H9 (cell line): Measurements from ENCODE around the gene CEP85L. TPM values are rescaled to one million over a fixed set of nuclear protein-coding genes. Genes with fewer than 3 reads are reported as not detected.

Experiments used
- DNase-seq: peaks from one replicate; pipeline ENCODE4 v3.0.0-alpha.2; 2017
- H2AFZ ChIP-seq: one replicate; pipeline ENCODE4 v1.6.1; 2013; ENCODE audit warnings: mild to moderate bottlenecking, low read length, control low read depth, moderate library complexity
- H2AK5ac ChIP-seq: 2 replicates; pipeline ENCODE4 v1.6.1; 2013; ENCODE audit warnings: low read length, control low read depth, mixed read lengths; ENCODE audit not compliant: insufficient read length
- H2BK120ac ChIP-seq: one replicate; pipeline ENCODE4 v1.6.1; 2013; ENCODE audit warnings: low read depth, mild to moderate bottlenecking, low read length, control low read depth, inconsistent platforms; ENCODE audit not compliant: poor library complexity, severe bottlenecking
- H2BK12ac ChIP-seq: 2 replicates; pipeline ENCODE4 v1.6.1; 2013; ENCODE audit warnings: low read length, control low read depth, mixed read lengths, low read depth; ENCODE audit not compliant: insufficient read length
- H2BK15ac ChIP-seq: 2 replicates; pipeline ENCODE4 v1.6.1; 2013; ENCODE audit warnings: low read depth, low read length, control low read depth
- H2BK20ac ChIP-seq: one replicate; pipeline ENCODE4 v1.6.1; 2013; ENCODE audit warnings: low read depth, mild to moderate bottlenecking, low read length, control low read depth, inconsistent platforms; ENCODE audit not compliant: poor library complexity, severe bottlenecking
- H2BK5ac ChIP-seq: 2 replicates; pipeline ENCODE4 v1.6.1; 2013; ENCODE audit warnings: low read length, control low read depth, mixed read lengths; ENCODE audit not compliant: insufficient read length
- H3K14ac ChIP-seq: 2 replicates; pipeline ENCODE4 v1.6.1; 2013; ENCODE audit warnings: low read length, control low read depth; ENCODE audit not compliant: insufficient read depth
- H3K18ac ChIP-seq: 2 replicates; pipeline ENCODE4 v1.6.1; 2013; ENCODE audit warnings: low read depth, mild to moderate bottlenecking, mixed read lengths, low read length, control low read depth; ENCODE audit not compliant: insufficient read length
- H3K23ac ChIP-seq: 2 replicates; pipeline ENCODE4 v1.6.1; 2013; ENCODE audit warnings: low read length, control low read depth, mixed read lengths, low read depth; ENCODE audit not compliant: insufficient read length
- H3K23me2 ChIP-seq: 2 replicates; pipeline ENCODE4 v1.6.1; 2013; ENCODE audit warnings: low read depth, mild to moderate bottlenecking, mixed read lengths, low read length, control low read depth; ENCODE audit not compliant: insufficient read length, poor library complexity, severe bottlenecking
- H3K27ac ChIP-seq: 2 replicates; pipeline ENCODE4 v1.5.1; 2013; ENCODE audit warnings: low read length, control low read depth, mixed read lengths, low read depth; ENCODE audit not compliant: insufficient read length
- H3K27me3 ChIP-seq: 2 replicates; pipeline ENCODE4 v1.6.1; 2013; ENCODE audit warnings: low read length, control low read depth, inconsistent platforms; ENCODE audit not compliant: insufficient read depth
- H3K4ac ChIP-seq: 2 replicates; pipeline ENCODE4 v1.6.1; 2013; ENCODE audit warnings: low read depth, mild to moderate bottlenecking, control low read depth, inconsistent platforms, low read length, moderate library complexity
- H3K4me1 ChIP-seq: 2 replicates; pipeline ENCODE4 v1.6.1; 2013; ENCODE audit warnings: low read length, control low read depth, inconsistent platforms; ENCODE audit not compliant: insufficient read depth
- H3K4me2 ChIP-seq: 2 replicates; pipeline ENCODE4 v1.6.1; 2013; ENCODE audit warnings: low read length, control low read depth, mixed read lengths; ENCODE audit not compliant: insufficient read length, insufficient read depth
- H3K56ac ChIP-seq: 2 replicates; pipeline ENCODE4 v1.6.1; 2013; ENCODE audit warnings: low read depth, mild to moderate bottlenecking, mixed read lengths, low read length, control low read depth; ENCODE audit not compliant: insufficient read length
- H3K79me1 ChIP-seq: 2 replicates; pipeline ENCODE4 v1.6.1; 2013; ENCODE audit warnings: low read depth, mild to moderate bottlenecking, moderate library complexity, low read length, control low read depth, inconsistent platforms; ENCODE audit not compliant: insufficient read depth, poor library complexity, severe bottlenecking
- H3K79me2 ChIP-seq: 2 replicates; pipeline ENCODE4 v1.6.1; 2013; ENCODE audit warnings: low read length, control low read depth, inconsistent platforms; ENCODE audit not compliant: insufficient read depth
- H3K9ac ChIP-seq: 2 replicates; pipeline ENCODE4 v1.6.1; 2013; ENCODE audit warnings: low read length, control low read depth, mixed read lengths; ENCODE audit not compliant: insufficient read length; ENCODE audit errors: extremely low read depth
- H3K9me3 ChIP-seq: one replicate; pipeline ENCODE4 v1.6.1; 2013; ENCODE audit warnings: low read depth, low read length, inconsistent platforms; ENCODE audit not compliant: control insufficient read depth
- H3T11ph ChIP-seq: one replicate; pipeline ENCODE4 v1.6.1; 2013; ENCODE audit warnings: mild to moderate bottlenecking, low read length, control low read depth, inconsistent platforms
- H4K20me1 ChIP-seq: one replicate; pipeline ENCODE4 v1.6.1; 2013; ENCODE audit not compliant: control insufficient read depth, insufficient read length, insufficient read depth
- H4K5ac ChIP-seq: 2 replicates; pipeline ENCODE4 v1.6.1; 2013; ENCODE audit warnings: low read depth, mild to moderate bottlenecking, mixed read lengths, low read length, control low read depth; ENCODE audit not compliant: insufficient read length
- H4K8ac ChIP-seq: replicated peaks from 2 replicates; pipeline ENCODE4 v1.6.1; 2013; ENCODE audit warnings: low read length, control low read depth, mixed read lengths, low read depth; ENCODE audit not compliant: insufficient read length
- H4K91ac ChIP-seq: 2 replicates; pipeline ENCODE4 v1.6.1; 2013; ENCODE audit warnings: low read depth, mild to moderate bottlenecking, moderate library complexity, mixed read lengths, low read length, control low read depth; ENCODE audit not compliant: insufficient read length
- H3K27ac Mint-ChIP-seq, 3 experiments: 2 replicates in 2 of 3; 3 replicates in 1 of 3; pipeline ENCODE4 v1.8.0; 2020 to 2021; ENCODE audit warnings: mixed read lengths in 3 of 3, mild to moderate bottlenecking in 1 of 3, moderate library complexity in 1 of 3
- H3K27me3 Mint-ChIP-seq: 2 replicates; pipeline ENCODE4 v1.8.0; 2021; ENCODE audit warnings: low read depth, mild to moderate bottlenecking, moderate library complexity, mixed read lengths
- H3K36me3 Mint-ChIP-seq, 3 experiments: 2 replicates in 2 of 3; 3 replicates in 1 of 3; pipeline ENCODE4 v1.8.0; 2020 to 2021; ENCODE audit warnings: low read depth in 3 of 3, mixed read lengths in 3 of 3; ENCODE audit not compliant: insufficient read depth in 1 of 3
- H3K4me1 Mint-ChIP-seq, 2 experiments: 2 replicates each; pipeline ENCODE4 v1.8.0; 2020; ENCODE audit warnings: mixed read lengths in 2 of 2
- H3K4me3 Mint-ChIP-seq, 2 experiments: 2 replicates in 1 of 2; 3 replicates in 1 of 2; pipeline ENCODE4 v1.8.0; 2020 to 2021; ENCODE audit warnings: mild to moderate bottlenecking in 2 of 2, mixed read lengths in 2 of 2, moderate library complexity in 1 of 2
- H3K9me3 Mint-ChIP-seq, 2 experiments: 2 replicates in 1 of 2; 3 replicates in 1 of 2; pipeline ENCODE4 v1.8.0; 2020; ENCODE audit warnings: mild to moderate bottlenecking in 2 of 2, mixed read lengths in 2 of 2, moderate library complexity in 1 of 2
- CTCF ChIP-seq: fragments of 200-600 bp; sonication (generic); conservative IDR thresholded peaks from 3 replicates; pipeline ENCODE4 v1.8.0; 2021; ENCODE audit warnings: antibody characterized with exemption, mild to moderate bottlenecking
- WGBS: extraction: QIAGEN DNeasy Blood & Tissue Kit; methylation state at CpG from one replicate; pipeline ENCODE4 v1.1.7; 2013; ENCODE audit warnings: missing lambda C conversion rate, low lambda C conversion rate, mixed read lengths; ENCODE audit not compliant: insufficient read length; ENCODE audit errors: extremely low coverage; 5-methylcytosine and 5-hydroxymethylcytosine counted together
- total RNA-seq: library from RNA; stranded (reverse); gene quantifications from 2 replicates; pipeline ENCODE4 v1.2.1, GENCODE V29; 2021

Gene CEP85L
- total RNA-seq, 1 experiment from 2014 or later: 3.8 TPM

GRCh38 chr6:118548136-118548535 is 103.3 kb downstream of the CEP85L start, which contains the start of gene PLN:
TSS of gene PLN (plus strand) at chr6:118548296. CDS start at chr6:118558922, 10,626 bp downstream.
- no peak within 1 kb of the TSS for H3K14ac ChIP-seq
- no CpG with 5 or more reads among the region's 3 CpGs for WGBS

More at GRCh38 chr6:118548136-118548535, 103.3 kb downstream of the CEP85L start, which contains the start of gene PLN:
- Histone ChIP-seq H2BK12ac (no peak within 1 kb of the TSS), H3K23me2 (no peaks in the 10 kb centered on the region), H2BK20ac (no peak within 1 kb of the TSS), H3K27ac (no peak within 1 kb of the TSS), H4K91ac (no peak within 1 kb of the TSS), H2BK5ac (no peak within 1 kb of the TSS), H2BK120ac (no peak within 1 kb of the TSS), H3T11ph (no peak within 1 kb of the TSS), H2AFZ (no peak within 1 kb of the TSS), H3K4ac (no peak within 1 kb of the TSS), H2BK15ac (no peak within 1 kb of the TSS), H2AK5ac (no peak within 1 kb of the TSS), H4K20me1 (no peaks in the 10 kb centered on the region), H3K56ac (no peak within 1 kb of the TSS), H3K4me2 (no peak within 1 kb of the TSS), H4K8ac (no peak within 1 kb of the TSS), H3K18ac (no peak within 1 kb of the TSS), H3K9ac (no peak within 1 kb of the TSS), H3K23ac (no peak within 1 kb of the TSS), H3K9me3 (no peaks in the 10 kb centered on the region), H3K79me1 (no peaks in the 10 kb centered on the region), H3K4me1 (no peaks in the 10 kb centered on the region), H4K5ac (no peak within 1 kb of the TSS), H3K27me3 (no peaks in the 10 kb centered on the region), H3K79me2 (no peaks in the 10 kb centered on the region)
- peak within 1 kb of the TSS in 1 of 3 experiments; percentile 41; a peak in 1 of 7 replicates for H3K27ac Mint-ChIP-seq
- no peak for DNase-seq
- H3K4me3 Mint-ChIP-seq: no peak within 1 kb of the TSS
- no peak for TF ChIP-seq CTCF
- H3K36me3 Mint-ChIP-seq: no peaks in the 10 kb centered on the region
- no peaks in the 10 kb centered on the region for H3K27me3 Mint-ChIP-seq
- H3K4me1 Mint-ChIP-seq: peaks cover 2 to 7% of the 10 kb centered on the region in 2 experiments; a peak in 3 of 4 replicates
- H3K9me3 Mint-ChIP-seq: no peaks in the 10 kb centered on the region
